RPMI7951 (cell line): ENCODE measurements around the gene MINDY4. TPM values are rescaled to one million over a fixed set of nuclear protein-coding genes. Genes with fewer than 3 reads are reported as not detected.

ENCODE experiments used
- DNase-seq: peaks from one replicate; pipeline ENCODE4 v3.0.0-alpha.2; 2012; ENCODE audit warnings: low read depth
- total RNA-seq: library from RNA; depleted of rRNA; stranded (reverse); fragments of >200 nt; shearing (Covaris generic); gene quantifications from 2 replicates; pipeline ENCODE4 v1.2.3, GENCODE V29; 2014

Gene MINDY4
- total RNA-seq, 1 experiment from 2014 or later, result 27.0 TPM

DNA sequence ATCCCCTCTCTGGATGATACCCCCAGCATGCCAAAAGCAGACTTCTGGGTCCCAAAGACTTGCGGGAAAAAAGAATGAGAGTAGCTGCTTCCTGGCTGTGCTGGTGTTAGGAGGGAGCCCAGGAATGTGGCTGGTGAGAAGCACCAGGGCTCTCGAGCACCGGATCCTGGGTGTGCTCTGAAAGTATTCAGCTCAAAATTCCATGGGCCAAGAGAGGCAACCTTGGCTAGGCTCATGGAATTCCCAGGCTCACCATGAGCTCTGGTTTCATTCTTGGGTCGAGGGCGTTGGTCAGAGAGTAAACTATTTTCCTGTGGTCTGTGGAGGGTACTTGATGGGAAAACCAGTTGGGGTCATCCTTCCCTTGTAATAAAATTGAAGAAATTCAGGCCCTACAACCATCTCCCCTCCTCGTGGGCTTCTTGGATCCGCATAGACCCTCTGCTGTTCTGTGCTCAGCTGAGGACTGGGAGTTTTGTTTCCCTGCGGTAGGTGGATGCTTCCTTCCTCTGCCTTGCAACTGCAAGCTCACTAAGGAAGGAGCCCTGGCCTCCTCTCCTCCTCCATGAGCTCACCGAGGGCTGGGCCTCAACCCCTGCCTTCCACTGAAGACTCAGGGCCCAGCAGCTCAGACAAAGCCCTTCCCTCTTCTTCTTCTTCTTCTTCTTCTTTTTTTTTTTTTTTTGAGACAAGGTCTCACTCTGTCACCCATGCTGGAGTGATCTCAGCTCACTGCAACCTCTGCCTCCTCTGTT is 106.0 kb downstream of the MINDY4 start:
- DNase-seq, result no peak

DNA sequence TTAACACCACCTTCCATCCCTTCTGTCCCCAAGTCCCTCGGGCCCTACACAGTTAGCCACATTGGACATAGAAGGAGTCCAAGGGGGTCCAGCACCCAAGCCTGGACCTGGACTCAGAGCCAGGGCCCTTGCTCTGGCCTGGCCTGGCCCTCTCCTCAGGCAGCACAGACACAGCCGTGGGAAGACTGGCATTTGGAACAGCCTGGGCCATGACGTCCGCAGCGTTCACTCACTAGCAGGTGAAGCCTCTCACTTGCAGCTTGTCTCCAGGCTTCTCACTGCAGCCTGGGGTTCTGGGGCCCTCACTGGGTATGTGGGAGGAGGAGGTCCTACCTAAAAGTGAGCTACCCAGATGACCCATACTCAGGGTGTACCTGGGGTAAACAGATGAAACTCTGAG is 106.8 kb downstream of the MINDY4 start:
- DNase-seq, result no peak

DNA sequence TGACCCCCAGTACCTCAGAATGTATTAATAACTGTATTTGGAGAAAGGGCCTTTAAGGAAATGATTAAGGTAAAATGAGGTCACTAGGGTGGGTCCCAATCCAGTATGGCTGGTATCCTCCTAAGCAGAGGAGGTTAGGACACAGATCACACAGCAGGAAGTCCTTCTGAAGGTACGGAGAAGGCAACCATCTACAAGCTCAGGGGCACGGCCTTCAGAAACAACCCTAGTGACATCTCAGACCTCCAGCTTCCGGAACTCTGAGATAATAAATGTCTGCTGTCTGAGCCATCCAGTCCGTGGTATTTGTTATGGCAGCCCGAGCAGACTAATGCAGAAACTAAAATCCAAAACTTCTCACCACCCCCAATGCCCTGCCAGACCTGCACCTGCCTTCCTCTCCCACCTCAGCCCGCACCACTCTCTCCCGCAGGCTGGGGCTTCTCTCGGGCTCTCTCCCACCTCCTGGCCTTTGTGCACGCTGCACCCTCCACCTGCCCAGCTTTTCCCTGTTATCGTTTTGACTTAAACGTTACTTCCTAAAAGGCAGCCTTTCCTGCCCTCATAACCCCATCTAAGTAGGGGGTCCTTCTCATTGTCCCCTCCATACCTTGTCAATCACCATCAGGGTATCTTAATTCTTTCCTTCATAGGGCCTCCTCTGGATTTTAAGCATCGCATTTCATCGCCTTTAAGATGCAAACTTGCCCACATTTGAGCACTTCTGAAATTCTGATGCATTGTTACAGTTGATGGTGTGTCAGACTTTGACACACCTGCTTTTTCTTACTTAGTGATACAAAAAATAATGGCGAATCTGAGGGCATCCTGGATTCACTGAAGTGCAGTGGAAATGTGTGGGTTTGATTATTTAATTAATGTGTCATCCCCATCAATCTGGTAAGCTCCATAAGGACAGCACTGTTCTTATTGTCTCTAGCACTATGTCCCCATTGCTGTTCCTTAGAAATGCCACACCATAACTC is 108.2 kb downstream of the MINDY4 start:
- DNase-seq, result no peak

DNA sequence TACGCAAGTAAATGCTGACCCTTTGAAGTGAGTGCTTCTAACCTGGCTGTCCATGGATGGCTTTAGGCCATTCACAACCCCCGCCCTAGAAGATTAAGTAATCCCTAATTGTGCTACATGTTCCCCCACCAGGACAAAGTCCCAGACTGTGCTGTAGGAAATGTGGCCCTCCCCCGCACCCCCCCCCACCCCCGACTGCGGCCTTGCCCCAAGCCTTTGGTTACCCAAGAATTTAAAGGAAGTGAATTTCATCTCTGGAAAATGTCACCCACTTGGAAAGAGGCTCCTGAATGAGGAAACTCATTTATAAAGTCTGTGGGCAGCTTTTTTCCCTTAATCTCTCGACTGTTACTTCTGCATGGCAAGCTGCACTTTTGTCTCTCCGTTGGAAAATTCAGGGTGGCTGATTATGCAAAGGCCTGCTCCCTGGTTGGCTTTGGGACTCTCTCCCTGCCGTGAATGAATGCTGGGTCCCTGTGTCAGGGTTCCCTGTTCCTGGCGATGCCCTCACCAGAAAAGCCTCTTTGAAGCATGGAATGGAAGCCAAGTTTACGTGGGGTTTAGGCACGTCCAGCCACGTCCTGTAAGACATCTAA is 109.0 kb downstream of the MINDY4 start:
- DNase-seq, result peak; percentile 73

DNA sequence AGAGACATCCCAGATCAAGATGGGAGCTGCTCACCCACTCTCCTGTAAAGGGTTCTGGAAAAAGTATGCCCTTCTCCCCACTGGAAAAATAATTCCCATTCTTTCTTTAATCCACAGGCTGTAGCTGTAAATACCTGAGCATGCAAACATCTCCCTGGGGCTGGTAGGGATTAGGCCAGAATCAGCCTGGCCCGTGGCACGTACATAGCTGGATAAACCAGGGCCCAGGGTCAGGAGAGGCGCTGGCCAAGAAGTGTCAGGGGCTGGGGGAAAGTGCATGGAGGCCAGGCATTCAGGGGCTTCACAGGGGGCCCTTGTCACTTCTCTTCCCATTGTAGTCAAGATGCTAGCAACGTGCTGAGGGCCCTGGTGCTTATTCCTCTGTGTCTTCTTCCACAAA is 109.7 kb downstream of the MINDY4 start:
- no peak for DNase-seq

DNA sequence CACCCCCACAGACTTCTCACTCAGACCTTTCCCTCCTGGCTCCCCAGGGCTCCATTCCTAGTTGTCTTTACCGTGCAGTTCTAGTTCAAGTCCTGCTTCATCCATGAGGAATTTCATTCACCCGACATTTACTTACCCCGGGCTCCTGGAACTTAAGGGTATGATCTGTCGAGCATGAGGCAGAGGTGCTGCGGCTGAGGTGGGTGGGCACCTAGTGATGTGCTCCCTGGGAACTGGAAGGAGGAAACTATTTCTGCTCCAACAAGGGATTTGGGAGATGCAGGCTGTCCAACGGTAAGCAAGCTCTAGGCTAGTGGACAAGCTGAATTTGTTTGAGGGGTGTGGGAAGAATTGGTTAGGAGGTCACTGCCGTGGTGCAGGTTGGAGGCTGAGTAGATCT is 110.2 kb downstream of the MINDY4 start:
- DNase-seq, result no peak

DNA sequence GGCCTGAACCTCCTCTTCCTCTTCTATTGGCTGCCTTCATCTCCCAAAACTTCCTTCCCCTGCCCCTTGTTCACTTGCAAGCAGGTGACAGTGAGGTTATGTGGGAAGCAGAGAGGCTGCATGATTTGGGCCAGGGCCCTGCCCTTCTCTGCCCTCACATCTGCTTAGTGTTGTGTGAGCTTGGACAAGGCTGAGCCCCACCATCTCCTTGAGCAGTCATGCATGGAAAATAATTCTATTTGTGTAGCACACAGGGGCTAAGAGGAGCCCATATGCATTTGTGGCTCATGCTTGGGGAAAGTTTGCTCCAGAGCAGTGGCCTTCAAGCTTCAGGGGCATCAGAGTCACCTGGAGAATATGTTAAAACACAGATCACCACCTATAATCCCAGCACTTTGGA is 113.7 kb downstream of the MINDY4 start:
- DNase-seq, result no peak

DNA sequence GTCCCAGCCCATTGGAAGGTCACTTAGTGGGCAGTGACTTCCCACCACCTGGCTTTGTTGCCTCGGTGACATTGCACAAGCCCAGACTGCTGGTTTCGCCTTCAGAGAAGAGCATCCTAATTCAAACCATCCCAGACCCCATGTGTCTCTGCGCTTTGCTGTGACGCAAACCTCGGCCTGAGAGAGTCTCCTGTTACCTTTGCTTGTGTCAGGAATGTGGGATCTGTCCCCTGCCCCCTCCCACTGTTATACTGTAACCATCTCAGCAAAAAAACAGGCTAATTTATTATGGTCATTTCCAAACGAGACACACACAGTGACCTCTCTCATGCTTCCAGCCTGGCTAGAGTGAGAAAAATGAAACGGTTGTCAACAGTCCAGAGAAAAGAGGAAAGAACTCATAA is 115.4 kb downstream of the MINDY4 start:
- DNase-seq, result peak; percentile 87

DNA sequence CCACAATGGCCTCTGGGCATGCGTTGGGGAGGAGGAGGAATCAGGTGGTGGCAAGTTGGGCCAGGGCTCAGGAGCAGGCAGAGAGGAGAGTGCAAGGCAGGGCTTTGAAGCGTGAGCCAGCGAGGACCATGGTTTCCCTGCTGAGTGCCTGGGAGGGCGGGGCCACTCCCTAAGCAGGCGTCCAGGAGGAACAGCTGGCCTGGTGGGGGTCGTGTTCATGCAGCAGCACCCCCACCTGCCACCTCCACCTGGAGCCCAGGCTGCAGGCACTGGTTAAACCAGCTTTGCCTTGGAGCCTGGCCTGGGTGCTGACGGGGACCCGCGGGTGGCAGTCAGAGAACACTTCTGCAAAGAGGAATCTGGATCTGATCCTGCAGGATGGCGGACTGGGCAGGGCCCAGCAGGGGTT is 116.3 kb downstream of the MINDY4 start:
- peak; percentile 51 for DNase-seq

DNA sequence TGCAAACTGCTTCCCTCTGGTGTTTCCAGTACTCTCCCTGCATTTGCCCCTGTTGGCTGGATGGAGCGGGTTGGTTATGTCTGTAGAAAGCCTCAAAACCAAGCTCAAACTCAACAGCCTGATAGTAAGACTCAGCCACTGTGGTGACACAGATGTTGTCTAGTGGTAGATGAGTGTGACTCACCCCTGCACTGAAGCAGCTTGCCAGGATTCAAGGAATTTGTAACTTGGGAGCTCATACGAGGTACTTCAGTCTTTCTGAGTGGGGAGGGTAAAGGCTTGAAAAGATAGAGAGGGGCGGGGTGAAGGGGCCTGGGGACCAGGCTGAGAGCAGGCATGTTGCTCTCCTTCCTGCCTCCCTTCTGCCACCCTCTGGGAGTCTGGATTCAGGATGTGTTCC is 117.5 kb downstream of the MINDY4 start:
- DNase-seq, result peak; percentile 99

DNA sequence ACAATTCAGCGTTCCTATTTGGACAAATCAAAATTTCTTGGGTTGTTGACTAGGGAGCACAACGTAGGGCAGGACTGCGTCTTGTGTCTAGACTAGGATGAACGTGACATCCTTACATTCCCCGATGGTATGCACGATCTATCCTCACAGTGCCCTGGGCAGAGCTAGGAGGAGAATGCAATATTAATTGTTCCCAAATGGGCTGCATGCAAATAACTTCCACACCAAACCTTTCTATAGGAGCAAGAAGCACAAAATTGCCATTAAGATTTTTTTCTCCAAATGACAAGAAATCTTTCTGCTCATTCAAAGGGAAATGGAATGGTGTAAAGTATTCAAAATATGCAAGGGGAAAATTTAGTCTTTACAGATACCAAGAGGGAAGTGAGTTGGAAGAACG is 119.0 kb downstream of the MINDY4 start:
- no peak for DNase-seq

DNA sequence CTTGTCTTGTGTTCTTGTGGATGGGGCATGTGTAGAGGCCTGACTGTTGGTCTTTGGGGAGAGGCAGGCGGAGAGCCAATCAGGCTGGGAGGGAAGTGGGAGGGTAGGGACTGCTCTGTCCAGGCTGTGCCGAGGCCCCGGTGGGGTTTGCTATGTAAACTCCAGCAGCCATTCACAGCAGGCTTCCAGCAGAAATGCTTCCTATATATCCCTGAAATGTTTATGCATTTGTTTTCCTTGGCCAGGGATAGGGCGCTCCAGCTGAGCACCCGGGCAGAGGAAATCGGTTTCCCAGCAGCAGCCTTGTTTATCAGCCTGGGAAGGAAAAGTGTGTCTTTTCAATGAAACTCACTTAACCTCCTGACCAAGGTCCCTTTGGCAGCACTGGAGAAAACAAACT is 122.1 kb downstream of the MINDY4 start:
- DNase-seq, result no peak

DNA sequence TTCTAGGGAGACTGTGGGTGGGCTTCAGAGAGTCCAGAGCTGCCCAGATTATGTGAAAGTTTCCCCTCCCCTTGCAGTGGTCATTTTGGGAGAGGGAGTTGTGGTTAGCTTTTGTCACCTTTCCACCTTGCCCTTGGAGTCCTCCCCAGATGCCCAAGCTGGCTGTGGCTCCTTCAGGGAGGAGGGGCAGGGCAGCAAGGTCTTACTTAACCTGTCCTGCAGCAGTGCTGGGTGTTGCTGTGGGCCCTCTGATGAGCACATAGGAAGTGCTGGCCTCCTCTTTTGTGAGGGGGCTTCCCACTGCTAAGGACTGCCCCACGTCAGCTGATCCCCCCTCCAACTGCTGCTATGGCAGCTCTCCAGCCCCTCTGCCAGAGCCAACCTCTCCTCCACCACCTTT is 122.8 kb downstream of the MINDY4 start:
- DNase-seq, result no peak

DNA sequence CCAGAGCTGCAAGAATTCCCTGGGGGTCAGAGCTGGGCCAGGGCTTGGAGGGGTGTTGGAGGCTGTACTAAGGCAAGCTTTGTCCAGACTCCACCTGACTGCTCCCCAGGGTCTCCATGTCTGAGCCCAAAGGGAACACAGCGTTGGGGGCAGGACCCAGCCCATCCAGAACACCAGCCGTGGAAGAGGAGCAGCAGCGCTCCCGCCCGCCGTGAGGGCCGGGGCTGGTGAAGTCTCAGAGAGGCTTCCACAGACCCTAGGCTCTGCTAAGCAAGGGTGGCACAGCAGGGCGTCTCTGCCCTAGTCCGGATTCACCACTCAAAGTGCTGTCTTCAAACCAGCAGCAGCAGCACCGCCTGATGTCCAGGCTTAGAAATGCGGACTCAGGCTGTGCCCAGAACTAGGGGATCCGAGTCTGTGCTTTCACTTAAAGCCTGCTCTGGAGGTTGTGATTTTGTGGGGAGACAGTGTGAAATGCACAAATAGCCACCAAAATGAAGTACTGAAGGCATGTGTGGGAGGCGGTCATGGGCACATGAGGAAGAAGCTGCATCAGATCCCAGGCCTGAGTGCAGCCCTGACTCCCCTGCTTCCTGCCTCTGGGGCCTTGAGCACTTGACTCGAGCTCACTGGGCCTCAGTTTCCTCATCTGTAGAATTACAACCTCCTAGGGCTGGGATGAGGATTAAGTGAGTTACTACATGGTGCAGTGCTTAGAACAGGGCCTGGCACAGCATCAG is 123.8 kb downstream of the MINDY4 start:
- no peak for DNase-seq

DNA sequence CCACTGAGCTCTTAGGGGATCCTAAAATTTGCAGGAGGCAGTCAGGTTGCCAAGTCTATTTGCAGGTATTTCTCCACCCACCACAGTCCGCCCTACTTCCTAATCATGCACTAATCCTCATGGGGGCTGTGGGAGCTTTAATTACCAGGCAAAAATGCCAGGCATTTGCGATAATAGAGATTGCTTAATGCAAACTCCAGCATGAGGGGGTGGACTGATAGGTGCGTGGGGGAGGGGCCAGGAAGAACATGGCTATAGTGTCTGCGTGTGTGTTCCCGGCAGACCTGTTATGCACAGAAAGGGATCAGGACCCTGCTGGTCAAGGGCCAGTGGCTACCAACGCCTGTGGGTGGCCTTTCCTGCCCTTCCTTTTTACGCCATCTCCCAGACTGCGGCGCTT is 124.8 kb downstream of the MINDY4 start:
- DNase-seq, result no peak

DNA sequence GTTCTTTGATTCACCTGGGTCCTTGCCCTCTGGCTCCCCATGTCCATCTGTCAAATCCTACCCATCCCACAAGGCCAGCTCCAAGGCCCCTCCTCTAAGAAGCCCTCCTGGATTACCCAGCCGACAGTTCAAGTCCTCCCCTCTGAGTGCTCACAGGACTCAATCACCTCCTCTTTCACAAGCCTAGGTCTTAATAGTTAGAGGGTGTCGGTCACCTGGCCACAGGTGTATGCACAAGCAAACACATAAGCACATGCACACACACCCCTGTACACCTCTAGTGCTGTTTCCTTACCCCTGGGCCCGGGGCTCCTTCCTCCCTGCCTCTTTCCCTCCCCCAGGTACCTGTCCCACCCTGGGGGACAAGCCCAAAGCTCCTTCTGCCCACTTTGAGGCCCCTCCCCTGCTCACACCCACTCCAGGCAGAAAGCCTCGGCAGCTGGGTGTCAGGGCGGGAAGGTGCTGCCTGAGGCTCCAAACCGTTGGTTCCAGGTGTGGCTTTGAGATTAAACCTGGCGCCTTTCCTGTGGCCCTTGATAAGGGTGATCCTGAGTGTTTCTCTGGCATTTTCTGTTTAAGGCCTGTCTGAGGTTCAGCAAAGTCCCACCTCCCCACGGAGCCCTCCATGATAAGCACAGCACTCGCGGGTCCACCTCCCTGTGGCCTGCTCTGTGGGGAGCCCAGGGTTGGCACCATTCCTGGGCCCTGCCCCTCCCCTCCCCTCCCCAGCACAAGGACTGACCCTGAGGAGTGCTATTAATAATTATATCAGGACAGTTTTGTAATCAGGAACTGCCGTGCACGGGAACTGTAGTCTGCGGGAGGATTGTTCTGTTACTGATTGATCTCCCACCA is 125.8 kb downstream of the MINDY4 start:
- DNase-seq, result no peak

DNA sequence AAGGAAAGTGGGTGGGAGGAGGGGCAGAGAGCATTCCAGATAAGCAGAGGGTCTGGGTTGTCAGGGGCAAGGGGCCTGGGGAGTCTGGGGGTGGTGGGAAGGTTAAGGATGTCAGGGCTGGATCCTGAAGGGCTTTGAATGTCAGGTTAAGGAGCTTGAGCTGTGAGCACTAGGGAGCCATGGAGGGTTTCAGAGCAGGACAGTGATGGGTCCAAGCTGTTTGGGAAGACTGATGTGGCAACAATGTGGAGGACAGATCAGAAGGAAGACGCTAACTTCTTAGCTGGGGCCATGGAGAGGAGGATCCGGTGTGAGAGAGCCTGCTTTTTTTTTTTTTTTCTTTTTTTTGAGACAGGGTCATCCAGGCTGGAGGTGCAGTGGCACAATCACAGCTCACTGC is 126.6 kb downstream of the MINDY4 start:
- DNase-seq, result no peak

DNA sequence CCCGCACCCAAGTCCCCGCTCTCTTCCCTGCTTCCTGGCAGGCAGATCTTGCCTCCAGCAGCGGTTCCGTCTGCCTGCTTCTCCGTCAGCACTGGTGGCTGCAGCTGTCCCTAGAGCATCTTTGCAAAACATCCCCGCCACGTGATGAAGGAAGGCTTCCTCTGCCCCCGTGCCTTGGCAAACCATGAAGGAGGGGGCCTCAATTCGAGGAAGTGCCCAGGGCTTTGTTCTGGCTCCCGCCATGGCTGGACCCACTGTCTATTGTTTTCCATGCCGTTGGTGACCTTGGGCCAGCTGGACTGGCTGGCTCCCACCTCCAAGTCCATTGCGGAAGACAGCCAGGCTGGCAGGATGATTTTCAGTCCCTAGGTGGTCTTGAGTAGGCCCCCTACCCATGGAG is 127.2 kb downstream of the MINDY4 start:
- DNase-seq, result no peak

DNA sequence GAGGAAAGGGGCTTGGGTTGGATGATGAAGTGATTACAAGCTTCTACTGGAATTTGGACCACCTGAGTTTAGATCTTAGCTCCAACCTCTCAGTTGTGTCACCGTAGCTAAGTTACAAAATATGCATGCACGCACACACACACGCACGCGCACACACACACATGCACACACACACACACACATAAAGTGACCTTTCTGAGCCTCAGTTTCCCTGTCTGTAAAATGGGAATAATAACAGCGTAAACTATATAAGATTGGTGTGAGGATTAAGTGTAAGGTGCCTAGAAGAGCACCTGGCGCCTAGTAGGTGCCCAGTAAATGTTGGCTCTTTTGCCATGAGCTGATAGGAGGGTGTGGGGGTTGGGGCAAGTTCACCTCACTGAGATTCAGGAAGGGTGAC is 127.8 kb downstream of the MINDY4 start:
- no peak for DNase-seq

DNA sequence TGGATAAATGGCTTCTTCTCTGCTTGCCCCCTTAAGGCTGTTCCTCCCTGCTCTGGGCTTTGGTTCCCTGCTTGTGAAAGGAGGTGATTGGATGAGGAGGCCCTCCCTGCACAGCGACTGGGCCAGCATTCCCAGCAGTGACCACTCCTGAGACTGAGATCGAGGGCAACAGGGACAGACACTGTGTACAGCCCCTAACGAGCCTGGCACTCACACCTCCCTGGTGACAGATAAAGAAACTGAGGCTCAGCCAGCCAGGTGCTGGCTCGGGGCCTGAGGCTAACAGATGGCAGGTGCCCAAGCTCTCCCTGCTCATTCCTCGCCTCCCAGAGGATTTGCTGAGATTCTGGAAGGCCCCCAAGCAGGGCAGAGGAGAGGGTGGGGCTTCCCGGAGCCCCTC is 128.4 kb downstream of the MINDY4 start:
- no peak for DNase-seq

DNA sequence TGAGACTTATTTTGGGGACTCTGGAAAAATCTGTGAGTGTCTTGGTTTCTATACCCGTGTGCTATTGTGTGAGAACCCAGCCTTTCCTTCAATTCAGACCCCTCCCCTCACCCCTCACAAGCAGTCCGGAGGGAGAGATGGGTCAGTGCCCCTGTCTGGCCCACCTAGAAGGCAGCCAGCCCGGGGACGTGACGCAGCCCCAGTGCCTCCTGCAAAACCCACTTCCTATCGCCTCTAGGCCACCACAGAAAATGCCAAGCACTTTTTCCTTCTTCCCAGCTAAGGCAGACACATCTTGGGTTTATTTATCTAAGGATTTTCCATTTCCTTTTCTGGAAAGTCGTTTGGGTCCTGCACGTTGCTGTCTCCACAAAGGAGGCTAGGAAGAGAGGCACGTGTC is 128.8 kb downstream of the MINDY4 start:
- DNase-seq, result peak; percentile 81
